HG03457 (cell line): ENCODE data around the gene ZNF784.
"Not testable (repeated sequence)": the region's sequence is repeated elsewhere in the genome, so short reads cannot be mapped to it uniquely, and the experiment has no call there.

Experiments
- ATAC-seq: cut with Tn5 transposase; IDR thresholded peaks from one replicate; pipeline ENCODE4 v1.9.1; 2021; ENCODE audit warnings: moderate number of reproducible peaks; ENCODE audit not compliant: unreplicated experiment

ZNF784 gene

GRCh38 chr19:55586976-55587668 is 37.2 kb downstream of the ZNF784 start:
- peak; percentile 73 for ATAC-seq

GRCh38 chr19:55585658-55586339 is 38.6 kb downstream of the ZNF784 start:
- no peak for ATAC-seq

- ATAC-seq, result no peak
Observed at GRCh38 chr19:55584871-55585270, 39.5 kb downstream of the ZNF784 start.

GRCh38 chr19:55583897-55584296 is 40.5 kb downstream of the ZNF784 start:
- not testable (repeated sequence) for ATAC-seq

- ATAC-seq, result not testable (repeated sequence)
Observed at GRCh38 chr19:55582284-55582683, 42.1 kb downstream of the ZNF784 start.

GRCh38 chr19:55581823-55582223 is 42.5 kb downstream of the ZNF784 start:
- ATAC-seq, result no peak

GRCh38 chr19:55581145-55581822 is 43.1 kb downstream of the ZNF784 start:
- ATAC-seq, result no peak

- no peak for ATAC-seq
Observed at GRCh38 chr19:55580628-55581144, 43.7 kb downstream of the ZNF784 start, which contains the start of gene ZNF579. ZNF579 (minus strand) TSS chr19:55580848; CDS start chr19:55579639, 1,209 bp downstream.

- no peak for ATAC-seq
Observed at GRCh38 chr19:55579766-55580621, 44.4 kb downstream of the ZNF784 start.

GRCh38 chr19:55578761-55579747 is 45.3 kb downstream of the ZNF784 start:
- no peak for ATAC-seq

GRCh38 chr19:55578031-55578760 is 46.2 kb downstream of the ZNF784 start:
- ATAC-seq, result no peak

- no peak for ATAC-seq
Observed at GRCh38 chr19:55576746-55577145, 47.6 kb downstream of the ZNF784 start.

- not testable (repeated sequence) for ATAC-seq
Observed at GRCh38 chr19:55573929-55574328, 50.4 kb downstream of the ZNF784 start.
